GM10266 (cell line): Measurements from ENCODE around the gene KLHL18.

Experiments
- DNase-seq: peaks from one replicate; pipeline ENCODE4 v3.0.0; 2012; ENCODE audit errors: extremely low spot score
- TF ChIP-seq, protein P1 (sequence below): IDR thresholded peaks from 2 replicates; pipeline ENCODE4 v1.5.1; 2012; ENCODE audit warnings: mild to moderate bottlenecking, low read depth; ENCODE audit not compliant: control insufficient read depth, insufficient read depth; ENCODE audit errors: missing control alignments

Gene KLHL18

DNA sequence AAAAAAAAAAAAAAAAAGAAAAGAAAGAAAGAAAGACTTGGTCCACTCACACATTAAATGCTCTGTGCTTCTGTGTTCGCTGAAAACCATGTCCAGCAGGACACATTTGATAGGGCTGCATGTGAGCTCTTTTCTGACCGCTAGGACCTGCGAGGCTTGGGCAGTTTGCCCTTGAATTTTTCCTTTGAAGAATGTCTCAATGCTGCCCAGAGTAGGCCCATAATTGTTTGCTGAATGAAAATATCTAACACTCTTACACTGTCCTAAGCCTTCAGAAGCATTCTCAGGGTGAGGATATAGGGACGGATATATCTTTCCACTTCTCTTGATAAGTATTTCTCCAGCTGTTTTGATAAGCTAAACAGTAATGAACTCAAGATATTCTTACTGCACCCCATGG is 6.2 kb upstream of the KLHL18 start:
- TF ChIP-seq, protein P1, sequence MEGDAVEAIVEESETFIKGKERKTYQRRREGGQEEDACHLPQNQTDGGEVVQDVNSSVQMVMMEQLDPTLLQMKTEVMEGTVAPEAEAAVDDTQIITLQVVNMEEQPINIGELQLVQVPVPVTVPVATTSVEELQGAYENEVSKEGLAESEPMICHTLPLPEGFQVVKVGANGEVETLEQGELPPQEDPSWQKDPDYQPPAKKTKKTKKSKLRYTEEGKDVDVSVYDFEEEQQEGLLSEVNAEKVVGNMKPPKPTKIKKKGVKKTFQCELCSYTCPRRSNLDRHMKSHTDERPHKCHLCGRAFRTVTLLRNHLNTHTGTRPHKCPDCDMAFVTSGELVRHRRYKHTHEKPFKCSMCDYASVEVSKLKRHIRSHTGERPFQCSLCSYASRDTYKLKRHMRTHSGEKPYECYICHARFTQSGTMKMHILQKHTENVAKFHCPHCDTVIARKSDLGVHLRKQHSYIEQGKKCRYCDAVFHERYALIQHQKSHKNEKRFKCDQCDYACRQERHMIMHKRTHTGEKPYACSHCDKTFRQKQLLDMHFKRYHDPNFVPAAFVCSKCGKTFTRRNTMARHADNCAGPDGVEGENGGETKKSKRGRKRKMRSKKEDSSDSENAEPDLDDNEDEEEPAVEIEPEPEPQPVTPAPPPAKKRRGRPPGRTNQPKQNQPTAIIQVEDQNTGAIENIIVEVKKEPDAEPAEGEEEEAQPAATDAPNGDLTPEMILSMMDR, result no peak

DNA sequence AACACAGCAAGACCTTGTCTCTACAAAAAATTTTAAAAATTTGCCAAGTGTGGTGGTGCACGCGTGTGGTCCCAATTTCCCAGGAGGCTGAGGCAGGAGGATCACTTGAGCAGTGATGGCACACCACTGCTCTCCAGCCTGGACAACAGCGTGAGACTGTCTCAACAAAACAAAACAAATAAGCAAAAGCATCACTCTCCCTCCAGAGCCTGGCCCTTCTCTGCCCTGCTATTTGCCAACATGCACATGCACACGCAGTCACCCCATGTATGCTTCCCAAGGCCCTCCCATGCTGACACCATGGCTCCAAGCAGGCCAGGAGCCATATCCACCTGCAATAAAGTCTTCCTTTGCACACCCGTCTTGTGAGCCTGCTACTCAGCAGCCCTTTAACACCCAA is 2.2 kb upstream of the KLHL18 start:
- TF ChIP-seq, protein P1, result no peak
- no peak for DNase-seq

More for the DNA sequence above, 6.2 kb upstream of the KLHL18 start:
- no peak for DNase-seq

DNA sequence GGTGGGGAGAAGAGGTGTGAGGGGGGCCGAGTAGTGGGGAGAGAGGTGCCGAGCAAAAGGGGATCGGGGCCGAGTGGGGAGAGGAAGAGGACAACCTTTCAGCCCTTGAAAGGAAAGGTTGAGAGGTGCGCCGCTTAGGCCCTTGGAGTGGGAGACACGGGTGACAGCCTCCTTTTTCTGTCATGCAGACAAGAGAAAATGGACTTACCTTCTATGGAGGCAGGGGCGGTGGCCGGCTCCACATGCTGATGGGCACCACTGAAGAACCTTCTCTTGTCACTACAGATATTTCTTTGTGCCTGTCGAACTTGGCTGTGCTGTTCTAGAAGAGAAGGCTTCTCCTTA is 421 bp downstream of the KLHL18 start:
- TF ChIP-seq, protein P1, result no peak
- DNase-seq, result no peak

DNA sequence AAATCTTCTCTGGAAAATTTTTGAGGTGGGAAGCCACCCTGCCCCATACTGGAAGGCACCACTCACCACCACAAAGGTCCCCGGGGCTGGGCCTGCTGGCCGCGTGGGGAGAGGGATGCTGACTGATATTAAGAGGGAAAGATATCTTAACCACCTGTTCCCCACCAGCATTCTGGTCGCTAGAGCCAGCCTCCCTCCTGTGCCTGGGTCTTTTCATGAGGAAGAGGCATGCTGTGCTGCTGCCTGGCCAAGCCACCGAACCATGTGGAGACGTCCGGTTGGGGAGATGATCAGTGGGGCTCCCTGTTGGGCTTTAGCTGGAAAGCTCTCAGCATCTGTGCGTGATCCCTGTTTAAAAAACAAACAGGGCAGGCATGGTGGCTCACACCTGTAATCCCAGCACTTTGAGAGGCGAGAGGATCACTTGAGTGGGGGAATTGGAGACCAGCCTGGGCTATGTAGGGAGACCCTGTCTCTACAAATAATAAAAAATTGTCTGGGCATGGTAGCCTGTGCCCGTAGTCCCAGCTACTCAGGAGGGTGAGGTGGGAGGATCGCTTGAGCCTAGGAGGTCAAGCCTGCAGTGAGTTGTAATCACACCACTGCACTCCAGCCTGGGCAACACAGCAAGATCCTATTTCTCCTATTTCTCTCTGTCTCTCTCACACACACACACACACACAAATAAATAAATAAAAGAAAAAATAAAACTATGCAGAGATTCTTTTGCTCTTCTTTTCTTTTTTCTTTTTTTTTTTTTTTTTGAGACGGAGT is 1.0 kb downstream of the KLHL18 start:
- TF ChIP-seq, protein P1, result no peak
- no peak for DNase-seq

DNA sequence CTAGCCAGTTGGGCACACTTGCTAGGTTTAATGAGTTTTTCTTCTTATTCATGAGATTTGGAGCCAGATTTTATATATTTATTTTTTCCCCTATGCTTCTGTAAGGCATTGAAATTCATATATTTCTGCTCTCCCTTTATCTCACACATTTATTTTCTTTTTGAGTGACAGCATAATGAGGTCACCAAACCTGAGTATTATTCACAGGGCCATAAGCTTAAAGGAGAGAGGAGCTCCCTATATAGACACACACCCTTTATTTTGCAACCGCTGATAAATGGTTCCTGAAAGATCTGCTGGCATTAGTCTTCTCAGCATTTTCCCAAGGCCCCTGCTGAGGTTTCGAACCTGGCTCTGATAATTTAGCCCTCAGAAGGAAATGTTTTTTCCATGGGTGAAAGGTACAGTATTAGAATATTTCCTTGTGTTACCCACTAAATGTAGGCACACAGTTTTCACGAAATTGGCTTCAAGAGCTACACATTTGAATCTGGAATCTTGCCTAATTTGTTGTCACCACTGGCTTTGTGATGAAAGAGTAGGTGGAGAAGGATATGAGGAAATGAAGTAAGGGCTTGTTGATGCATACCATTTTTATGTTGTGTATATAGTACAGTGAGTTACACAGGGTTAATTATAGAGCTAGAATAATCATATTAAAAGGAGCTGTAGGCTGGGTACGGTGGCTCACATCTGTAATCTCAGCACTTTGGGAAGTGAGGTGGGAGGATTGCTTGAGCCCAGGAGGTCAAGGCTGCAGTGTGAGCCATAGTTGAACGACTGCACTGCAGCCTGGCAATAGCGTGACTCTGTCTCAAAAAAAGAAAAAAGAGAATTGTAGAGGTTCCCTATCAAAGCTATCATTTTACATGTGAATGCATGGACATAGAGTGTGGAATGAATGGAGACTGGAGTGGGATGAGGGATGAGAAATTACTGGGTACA is 6.5 kb downstream of the KLHL18 start:
- no peak for DNase-seq
- TF ChIP-seq, protein P1, result no peak

DNA sequence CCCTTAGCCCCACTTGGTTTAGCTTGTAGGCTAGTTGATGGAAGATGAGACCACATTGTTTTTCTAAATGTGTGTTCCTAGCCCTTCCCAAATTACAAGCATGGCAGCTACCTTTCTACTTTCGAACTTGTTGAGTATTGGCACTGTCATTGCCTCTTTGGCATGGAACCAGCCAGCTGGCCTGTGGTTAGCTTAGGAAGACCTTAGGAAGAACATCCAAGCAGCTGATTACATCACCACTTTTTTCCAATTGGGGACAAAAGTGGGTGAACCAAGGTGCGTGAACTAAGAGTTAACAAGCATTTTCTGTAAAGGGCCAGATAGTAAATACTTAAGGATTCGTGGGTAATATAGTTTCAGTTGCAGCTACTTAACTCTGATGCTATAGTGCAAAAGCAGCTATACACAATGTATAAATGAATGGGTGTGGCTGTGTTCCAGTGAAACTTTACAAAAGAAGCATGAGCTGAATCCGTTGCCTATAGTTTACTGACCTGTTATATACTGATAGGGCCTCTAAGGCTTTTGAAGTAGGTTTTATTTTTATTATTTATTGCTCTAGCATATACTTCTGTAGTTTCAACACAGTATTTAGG is 8.5 kb downstream of the KLHL18 start:
- DNase-seq, result no peak
- TF ChIP-seq, protein P1, result no peak

DNA sequence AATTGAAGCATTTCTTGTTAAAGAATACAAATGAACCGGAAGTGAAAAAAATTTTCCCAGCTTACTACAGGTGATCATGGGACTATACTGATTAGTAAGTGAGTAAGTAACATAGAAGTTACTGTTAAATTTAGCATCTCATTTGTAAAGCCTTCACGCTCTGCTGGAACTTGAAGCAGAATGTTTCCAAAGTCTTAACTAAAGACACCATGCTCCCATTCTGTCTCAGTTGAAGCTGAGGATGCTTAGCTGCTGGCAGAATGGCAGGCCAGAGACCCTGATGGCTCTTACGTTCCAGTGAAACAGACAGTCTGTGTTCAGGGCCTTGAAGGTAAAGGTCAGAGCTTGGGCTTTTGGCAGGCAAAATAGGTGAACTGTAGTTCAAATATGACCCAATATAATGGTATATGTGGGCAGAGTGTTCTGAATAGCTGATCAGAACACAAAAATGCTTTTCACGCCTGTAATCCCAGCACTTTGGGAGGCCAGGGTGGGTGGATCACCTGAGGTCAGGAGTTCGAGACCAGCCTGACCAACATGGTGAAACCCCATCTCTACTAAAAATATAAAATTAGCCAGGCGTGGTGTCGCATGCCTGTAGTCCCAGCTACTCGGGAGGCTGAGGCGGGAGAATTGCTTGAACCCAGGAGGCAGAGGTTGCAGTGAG is 9.1 kb downstream of the KLHL18 start:
- DNase-seq, result peak; percentile 33
